AG04449 (cell line): Measurements from ENCODE around the gene TPCN1.

ENCODE experiments used
- CTCF ChIA-PET: fragments of 350-600 bp; formaldehyde crosslinking; extraction: SDS; loops from one replicate; lab custom pipeline; 2021; ENCODE audit warnings: antibody characterized with exemption; lab: Yijun Ruan, JAX
- POLR2A ChIA-PET: fragments of 400-600, 350-600 bp; formaldehyde crosslinking; extraction: SDS; loops from one replicate; lab custom pipeline; 2020; ENCODE audit warnings: antibody characterized with exemption, inconsistent platforms; lab: Yijun Ruan, JAX
- DNase-seq: peaks from one replicate; pipeline ENCODE4 v3.0.0-alpha.2; 2010; ENCODE audit warnings: low read depth, low spot score
- H3K4me3 ChIP-seq: 2 replicates; pipeline ENCODE4 v1.5.1; 2011; ENCODE audit warnings: low read depth, mild to moderate bottlenecking, control low read depth, low read length
- TF ChIP-seq, protein P1 (sequence below): IDR thresholded peaks from one replicate; pipeline ENCODE4 v1.5.1; 2011; ENCODE audit warnings: mild to moderate bottlenecking, moderate library complexity, low read length, control low read depth, inconsistent platforms; ENCODE audit not compliant: insufficient read depth; ENCODE audit errors: missing control alignments

The TPCN1 gene

DNA sequence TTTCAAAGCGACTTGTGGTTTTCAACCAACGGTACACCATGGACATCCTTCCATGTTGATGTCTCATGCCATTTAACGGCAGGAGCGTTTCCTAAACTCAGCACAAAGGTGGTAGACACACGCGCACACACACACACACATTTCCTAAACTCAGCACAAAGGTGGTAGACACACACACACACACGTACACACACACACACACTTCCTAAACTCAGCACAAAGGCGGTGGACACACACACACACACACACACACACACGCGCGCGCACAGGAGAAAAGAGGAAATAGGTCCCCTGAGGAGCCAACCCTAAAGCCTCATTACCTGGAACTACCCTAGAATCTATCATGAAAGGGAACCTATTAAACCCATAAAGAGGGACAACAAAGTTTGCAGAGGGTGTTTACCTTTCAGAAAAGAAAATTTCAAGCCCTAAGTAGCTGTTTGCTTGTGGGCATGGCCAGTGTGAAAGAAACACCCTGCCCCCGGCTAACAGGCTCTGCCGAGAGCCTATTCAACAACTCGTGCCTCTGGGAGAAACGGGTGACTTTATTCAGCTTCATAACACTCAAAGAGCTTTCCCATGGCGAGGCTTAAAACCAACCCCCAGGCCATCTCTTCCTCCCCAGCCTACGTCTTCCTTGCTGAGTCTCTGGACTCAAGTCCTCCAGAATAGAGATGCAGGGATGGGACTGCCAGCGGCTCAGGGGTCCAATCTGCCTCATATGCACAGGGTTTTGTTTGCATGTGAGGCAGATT is 81.8 kb downstream of the TPCN1 start:
- H3K4me3 ChIP-seq = no peak overlapping the region
- no peak for DNase-seq
- ChIA-PET POLR2A (no interaction called here), CTCF (no interaction called here)
- TF ChIP-seq, protein P1, sequence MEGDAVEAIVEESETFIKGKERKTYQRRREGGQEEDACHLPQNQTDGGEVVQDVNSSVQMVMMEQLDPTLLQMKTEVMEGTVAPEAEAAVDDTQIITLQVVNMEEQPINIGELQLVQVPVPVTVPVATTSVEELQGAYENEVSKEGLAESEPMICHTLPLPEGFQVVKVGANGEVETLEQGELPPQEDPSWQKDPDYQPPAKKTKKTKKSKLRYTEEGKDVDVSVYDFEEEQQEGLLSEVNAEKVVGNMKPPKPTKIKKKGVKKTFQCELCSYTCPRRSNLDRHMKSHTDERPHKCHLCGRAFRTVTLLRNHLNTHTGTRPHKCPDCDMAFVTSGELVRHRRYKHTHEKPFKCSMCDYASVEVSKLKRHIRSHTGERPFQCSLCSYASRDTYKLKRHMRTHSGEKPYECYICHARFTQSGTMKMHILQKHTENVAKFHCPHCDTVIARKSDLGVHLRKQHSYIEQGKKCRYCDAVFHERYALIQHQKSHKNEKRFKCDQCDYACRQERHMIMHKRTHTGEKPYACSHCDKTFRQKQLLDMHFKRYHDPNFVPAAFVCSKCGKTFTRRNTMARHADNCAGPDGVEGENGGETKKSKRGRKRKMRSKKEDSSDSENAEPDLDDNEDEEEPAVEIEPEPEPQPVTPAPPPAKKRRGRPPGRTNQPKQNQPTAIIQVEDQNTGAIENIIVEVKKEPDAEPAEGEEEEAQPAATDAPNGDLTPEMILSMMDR = no peak

DNA sequence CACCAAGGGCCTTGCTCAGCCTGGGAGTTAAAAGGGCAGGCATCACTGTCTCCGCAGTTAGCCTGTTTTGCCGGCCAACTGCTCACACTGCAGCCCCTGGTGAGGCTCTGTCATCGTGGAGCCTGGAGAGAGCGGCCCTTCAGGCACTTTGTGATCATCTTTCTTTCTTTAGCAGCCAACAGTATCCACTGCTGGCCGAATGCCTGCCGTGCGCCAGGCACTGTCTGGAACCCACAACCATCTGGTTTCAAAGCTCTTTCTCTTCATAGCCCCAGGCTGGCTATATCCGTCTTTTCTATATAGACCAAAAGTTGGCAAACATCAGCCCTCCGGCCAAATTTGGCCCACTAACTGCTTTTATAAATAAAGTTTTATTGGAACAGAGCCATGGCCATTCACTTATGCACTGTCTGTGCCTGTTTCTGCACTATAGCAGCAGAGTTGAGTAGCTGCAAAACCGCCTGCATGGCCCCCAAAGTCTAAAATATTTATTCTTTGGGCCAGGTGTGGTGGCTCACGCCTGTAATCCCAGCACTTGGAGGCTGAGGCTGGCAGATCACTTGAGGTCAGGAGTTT is 84.1 kb downstream of the TPCN1 start:
- TF ChIP-seq, protein P1 = no peak
- CTCF ChIA-PET = interaction anchor here (0.9 kb wide), 1 partner anchor 120 kb away, joined by 3 read pairs; no protein-coding TSS in a partner anchor
- DNase-seq = no peak
- no peak overlapping the region for H3K4me3 ChIP-seq
- POLR2A ChIA-PET = no interaction called here

DNA sequence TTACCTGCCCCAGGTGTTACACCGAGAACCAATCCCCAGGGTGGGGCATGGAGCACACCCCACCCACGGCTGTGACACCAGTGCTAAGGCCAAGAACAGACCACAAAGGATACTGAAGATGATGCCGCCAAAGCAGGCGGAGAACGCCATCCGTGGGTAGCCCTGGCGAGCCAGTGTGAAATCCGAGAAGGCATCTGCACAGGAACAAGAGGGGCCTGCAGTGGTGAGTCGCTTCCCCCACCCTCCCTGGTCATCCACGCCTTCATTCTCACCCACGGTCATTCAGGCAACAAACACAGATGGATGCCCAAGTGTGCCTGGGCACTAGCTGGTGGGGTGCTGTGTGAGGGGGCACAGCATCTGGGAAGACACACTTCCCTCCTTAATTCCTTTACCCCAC is 85.1 kb downstream of the TPCN1 start:
- DNase-seq = no peak
- CTCF ChIA-PET = interaction anchor here (0.6 kb wide), 1 partner anchor 119 kb away, joined by 3 read pairs; no protein-coding TSS in a partner anchor
- no peak overlapping the region for H3K4me3 ChIP-seq
- TF ChIP-seq, protein P1 = no peak
- POLR2A ChIA-PET = no interaction called here

DNA sequence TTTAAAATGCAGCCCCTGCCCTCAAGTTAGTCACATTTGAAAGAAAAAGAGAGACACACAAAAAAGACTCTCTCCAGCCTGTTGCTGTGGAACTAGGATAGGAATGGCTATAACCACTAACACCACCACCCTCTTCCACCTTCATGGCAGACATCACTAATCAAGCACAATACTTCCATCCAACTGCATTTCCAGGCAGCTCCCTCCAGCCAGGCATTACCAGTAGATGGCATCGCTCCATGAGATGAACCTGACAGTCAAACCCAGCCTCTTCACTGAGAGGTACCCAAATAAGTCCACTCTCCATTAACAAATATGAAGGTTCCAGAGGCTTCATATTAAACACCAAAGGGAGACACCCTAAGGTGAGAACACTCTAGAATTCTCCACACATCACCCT is 89.2 kb downstream of the TPCN1 start:
- no peak for DNase-seq
- no peak overlapping the region for H3K4me3 ChIP-seq
- ChIA-PET CTCF (interaction anchor here (0.6 to 6.5 kb wide), 8 partner anchors 10 to 262 kb away, joined by 3 to 70 read pairs (median 4); partner anchors contain the start of gene SDSL), POLR2A (no interaction called here)
- TF ChIP-seq, protein P1 = no peak

DNA sequence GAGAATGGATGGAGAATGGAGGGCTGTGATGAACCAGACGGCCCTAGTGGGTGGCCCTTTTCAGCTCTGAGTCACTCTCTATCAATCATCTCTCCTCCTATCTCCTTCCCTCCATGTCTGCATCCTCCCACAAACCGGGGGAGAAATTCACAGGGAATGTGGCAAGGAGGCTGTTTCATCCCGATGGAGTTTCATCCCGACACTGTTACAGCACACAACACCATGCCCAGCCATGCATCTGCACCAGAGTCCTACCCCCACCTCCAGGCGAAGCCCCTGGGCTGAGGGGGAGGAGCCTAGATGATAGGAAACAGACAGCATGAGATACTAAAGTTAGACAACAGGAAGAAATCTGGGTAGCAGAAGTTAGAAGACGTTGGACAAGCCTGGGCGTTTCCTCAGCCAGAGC is 92.9 kb downstream of the TPCN1 start:
- ChIA-PET CTCF (interaction anchor here (1.6 to 6.5 kb wide), 4 partner anchors 7 to 113 kb away, joined by 4 to 70 read pairs (median 30); partner anchors contain the start of gene SDSL), POLR2A (no interaction called here)

DNA sequence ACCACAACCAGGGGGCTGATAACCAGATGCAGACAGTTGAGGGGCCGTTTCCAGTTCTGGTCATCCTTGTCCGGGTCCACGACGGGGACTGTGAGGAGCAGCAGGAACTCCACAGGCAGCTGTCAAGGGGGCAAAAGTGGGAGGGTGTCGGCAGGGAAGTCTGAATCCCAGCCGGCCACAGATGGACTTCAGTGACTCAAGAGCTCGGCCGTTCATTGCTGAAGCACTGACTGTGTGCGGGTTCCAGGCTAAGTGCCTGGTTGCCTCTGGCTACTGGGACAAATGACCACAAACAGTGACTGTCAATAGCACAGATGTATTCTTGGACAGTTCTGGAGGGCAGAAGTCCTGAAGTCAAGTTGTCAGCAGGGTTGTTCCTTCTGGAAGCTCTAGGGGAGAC is 94.1 kb downstream of the TPCN1 start:
- POLR2A ChIA-PET = no interaction called here
- CTCF ChIA-PET = interaction anchor here (1.2 kb wide), 1 partner anchor 92 kb away, joined by 3 read pairs; no protein-coding TSS in a partner anchor
- no peak overlapping the region for H3K4me3 ChIP-seq
- TF ChIP-seq, protein P1 = no peak
- DNase-seq = no peak

More for the DNA sequence above, 92.9 kb downstream of the TPCN1 start:
- TF ChIP-seq, protein P1 = no peak
- DNase-seq = no peak
- H3K4me3 ChIP-seq = no peak overlapping the region
